DMS153 treated with DMSO at 0.1 percent for 48 hours (cell line): ENCODE measurements around the gene PPIL4.
"Not testable (repeated sequence)": the region's sequence is repeated elsewhere in the genome, so short reads cannot be mapped to it uniquely, and the experiment has no call there.

Experiments
- DNase-seq: peaks from one replicate; lab custom pipeline; 2025; ENCODE audit not compliant: unreplicated experiment; lab: John Stamatoyannopoulos, UW

The PPIL4 gene

DNA sequence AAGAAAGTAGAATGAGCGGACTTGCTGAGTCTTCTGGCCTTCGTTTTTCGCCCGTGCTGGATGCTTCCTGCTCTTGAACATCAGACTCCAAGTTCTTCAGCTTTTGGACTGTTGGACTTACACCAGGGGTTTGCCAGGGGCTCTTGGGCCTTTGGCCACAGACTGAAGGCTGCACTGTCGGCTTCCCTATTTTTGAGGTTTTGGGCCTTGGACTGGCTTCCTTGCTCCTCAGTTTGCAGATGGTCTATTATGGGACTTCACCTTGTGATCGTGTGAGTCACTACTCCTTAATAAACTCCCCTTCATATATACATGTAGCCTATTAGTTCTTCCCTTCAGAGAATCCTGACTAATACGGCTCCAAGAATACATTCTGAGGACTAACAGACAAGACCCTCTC, 83.1 kb downstream of the PPIL4 start:
- not testable (repeated sequence) for DNase-seq

DNA sequence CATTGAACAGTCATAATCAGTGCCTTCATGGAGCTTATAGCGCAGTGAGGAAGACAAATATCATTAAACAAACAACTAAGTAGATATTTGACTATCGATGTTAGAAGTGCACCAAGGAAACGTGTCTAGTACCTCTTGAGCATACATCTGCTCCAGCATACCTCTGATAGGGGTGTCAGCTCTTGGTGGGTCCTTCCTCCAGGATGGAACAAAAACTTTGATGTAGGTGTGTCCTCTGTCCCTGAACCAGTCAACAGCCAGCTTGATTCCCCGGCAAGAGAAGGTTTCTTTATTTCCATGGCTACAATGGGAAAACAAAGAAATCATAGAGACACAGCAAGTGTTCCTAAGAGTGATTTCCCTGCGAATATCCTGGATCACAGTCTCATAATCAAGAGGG, 84.2 kb downstream of the PPIL4 start:
- DNase-seq = no peak

DNA sequence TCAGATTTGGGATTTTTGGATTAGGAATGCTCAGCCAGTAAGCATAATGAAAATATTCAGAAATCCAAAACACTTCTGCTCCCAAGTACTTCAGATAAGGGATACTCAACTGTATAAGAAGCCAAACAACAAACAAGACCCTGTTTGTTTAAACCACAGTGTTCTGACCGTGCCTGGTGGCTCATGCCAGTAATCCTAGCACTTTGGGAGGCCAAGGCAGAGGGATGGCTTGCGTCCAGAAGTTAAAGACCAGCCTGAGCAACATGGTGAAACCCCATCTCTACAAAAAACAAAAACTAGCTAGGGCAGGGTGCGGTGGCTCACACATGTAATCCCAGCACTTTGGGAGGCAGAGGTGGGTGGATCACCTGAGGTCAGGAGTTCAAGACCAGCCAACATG, 85.6 kb downstream of the PPIL4 start:
- not testable (repeated sequence) for DNase-seq

DNA sequence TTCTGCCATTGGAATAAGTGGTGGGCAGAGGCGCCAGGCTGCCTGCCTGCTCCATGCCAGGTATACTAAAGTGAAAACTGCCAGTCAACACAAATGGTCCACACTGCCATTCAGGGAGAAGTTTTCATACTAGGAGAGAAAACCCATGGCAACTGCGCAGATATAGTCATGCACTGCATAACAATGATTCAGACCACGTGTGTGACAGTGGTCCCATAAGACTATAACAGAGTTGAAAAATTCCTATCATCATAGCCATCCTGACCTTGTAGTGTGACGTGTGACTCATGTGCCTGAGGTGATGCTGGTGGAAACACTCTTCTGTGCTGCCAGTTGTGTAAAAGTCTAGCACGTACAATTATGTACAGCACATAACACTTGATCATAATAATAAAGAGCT, 86.1 kb downstream of the PPIL4 start:
- DNase-seq = no peak

DNA sequence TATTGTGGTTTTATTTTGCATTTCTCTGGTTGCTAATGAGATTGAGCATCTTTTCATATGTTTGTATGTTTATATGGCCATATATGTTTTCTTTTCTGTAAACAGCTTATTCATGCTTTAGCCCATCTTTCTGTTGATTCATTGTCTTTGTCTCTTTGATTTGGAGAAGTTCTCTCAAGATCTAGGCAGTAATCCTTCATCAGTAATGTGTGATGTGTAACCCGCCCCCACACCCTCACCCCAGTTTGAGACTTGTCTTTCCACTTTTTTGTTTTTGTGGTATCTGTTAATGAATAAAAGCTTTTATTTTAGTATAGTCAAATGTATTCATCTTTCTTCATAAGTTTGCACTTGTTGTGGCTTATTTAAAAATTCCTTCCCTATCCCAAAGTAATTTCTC, 87.0 kb downstream of the PPIL4 start:
- no peak for DNase-seq

DNA sequence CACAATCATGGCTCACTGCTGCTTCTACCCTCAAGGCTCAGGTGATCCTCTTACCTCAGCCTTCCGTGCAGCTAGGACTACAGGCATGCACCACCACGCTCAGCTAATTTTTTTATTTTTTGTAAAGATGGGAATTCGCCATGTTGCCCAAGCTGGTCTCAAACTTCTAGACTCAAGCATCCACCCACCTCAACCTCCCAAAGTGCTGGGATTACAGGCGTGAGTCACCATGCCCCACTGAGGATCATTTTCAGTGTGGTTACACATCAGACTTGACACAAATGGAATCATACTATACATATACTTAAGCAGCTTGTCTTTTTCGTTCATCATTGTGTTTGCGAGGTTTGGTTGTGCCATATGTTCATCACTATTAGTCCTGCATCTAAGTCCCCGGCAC, 87.6 kb downstream of the PPIL4 start:
- DNase-seq = no peak

DNA sequence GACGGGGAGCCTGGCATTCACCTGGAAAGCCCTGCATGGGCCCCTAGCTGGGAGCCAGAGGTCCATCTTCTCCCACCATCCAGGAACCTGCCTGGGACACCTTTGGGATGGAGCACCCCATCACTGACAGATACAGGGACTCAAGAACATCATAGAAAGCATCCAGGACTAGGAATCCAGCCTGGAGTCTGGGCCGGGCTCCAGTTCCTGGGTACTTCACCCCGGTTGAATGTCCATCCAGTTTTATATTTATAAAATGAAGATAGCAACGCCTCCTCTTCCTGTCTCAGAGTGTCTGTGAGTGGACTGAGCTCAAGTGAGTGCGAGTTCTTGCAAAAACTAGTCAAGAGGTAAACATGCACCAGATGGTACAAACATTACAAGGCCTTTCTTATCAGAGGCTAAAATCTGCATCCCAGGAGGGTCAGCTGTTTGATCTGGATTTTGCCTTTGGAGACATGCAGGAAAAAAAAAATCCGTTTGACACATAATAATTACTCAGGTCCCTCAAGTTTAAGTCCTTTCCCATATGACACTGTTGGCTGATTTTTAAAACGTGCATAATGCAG, 88.4 kb downstream of the PPIL4 start:
- no peak for DNase-seq

DNA sequence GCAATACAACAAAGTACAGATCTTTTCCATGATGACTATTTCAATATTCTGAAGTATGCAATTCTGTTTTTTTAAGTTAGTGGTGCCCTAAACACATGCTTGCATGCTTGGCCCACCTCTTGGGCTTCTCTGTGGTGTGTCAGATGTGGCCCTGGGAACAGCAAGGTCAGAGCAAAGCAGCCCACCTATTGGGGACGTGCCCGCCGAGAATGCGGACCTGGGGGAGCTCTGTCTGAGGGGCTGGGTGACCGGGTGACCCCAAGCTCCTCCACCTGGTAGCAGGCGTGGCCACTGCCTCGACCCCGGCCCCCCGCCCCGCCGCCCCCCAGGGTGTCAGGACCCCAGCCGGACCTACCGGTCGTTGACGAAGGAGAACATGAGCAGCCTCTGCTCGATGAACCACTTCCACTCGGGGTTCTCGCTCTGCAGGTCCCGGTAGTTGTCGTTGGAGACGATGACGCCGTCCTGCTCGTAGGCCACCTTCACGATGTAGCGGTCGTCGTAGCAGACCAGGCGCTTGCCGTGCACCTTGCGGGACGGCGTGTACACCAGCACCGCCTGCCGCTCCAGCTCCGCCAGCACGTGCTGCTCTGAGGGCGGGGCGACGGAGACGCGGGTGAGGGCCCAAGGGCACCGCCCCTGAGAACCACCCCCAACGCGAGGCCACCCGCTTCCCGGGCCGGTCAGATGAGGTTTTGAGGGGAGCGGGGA, 89.4 kb downstream of the PPIL4 start:
- no peak for DNase-seq

DNA sequence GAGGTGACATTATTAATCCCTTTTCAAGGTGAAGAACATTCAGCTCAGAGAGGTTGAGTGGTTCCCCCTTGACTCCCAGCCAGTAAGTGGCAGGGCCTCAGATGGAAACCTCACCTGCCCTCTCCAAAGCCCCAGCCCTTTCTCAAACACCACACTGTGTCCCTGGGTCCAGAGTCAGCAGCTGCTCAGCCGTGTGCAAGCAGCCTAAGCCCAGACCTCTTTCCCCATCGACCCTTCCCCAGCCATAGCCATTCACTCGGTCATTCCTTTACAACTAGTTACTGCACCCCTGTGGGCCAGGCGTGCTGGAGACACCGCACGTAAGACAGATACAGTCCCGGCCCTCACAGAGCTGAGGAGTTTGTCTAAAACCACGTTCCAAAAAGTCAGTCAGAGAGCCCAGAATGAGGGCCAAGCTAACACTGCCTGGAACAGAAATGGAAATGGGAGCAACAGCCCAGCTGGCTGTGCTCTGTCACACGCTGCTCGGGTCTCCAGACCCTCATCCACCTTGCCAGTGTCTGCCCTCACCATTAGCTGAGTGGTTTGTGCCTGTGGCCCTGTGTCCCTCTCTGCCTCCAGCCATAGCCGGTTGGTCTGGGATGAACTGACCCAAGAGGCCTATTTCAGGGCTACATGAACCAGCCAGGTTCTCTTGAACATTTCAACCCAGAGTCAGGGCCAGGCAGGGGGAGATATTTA, 90.7 kb downstream of the PPIL4 start:
- DNase-seq = no peak
